HCT116 (cell line): Measurements from ENCODE around the gene DNM1.

Source experiments
- ATF3 ChIP-seq: IDR thresholded peaks from 2 replicates; pipeline ENCODE4 v1.6.1; 2012
- CTCF ChIP-seq, 3 experiments: fragments of 200-600 bp in 1 of 3; sonication (generic) in 1 of 3; IDR thresholded peaks in 2 of 3; conservative IDR thresholded peaks in 1 of 3; 2 replicates each; pipeline ENCODE4 v1.5.1; 2012 to 2017; ENCODE audit warnings: low read depth in 2 of 3, low read length in 2 of 3, antibody characterized with exemption in 1 of 3, borderline replicate concordance in 1 of 3, control low read depth in 1 of 3, mild to moderate bottlenecking in 1 of 3, mixed read lengths in 1 of 3, mixed run types in 1 of 3, moderate library complexity in 1 of 3; ENCODE audit not compliant: insufficient read depth in 1 of 3
- EZH2 ChIP-seq: fragments of 200-600 bp; sonication (generic); IDR thresholded peaks from 2 replicates; pipeline ENCODE4 v1.6.1; 2017; ENCODE audit warnings: antibody characterized with exemption, mixed run types
- EZH2phosphoT487 ChIP-seq: fragments of 200-600 bp; IDR thresholded peaks from 2 replicates; pipeline ENCODE4 v1.6.1; 2018; ENCODE audit warnings: antibody characterized with exemption, borderline replicate concordance
- JUND ChIP-seq: IDR thresholded peaks from 2 replicates; pipeline ENCODE4 v1.6.1; 2012
- POLR2A ChIP-seq: IDR thresholded peaks from 2 replicates; pipeline ENCODE4 v1.7.0; 2011; ENCODE audit warnings: borderline replicate concordance; ENCODE audit not compliant: insufficient read depth, insufficient read length; ENCODE audit errors: extremely low read depth
- POLR2AphosphoS5 ChIP-seq: IDR thresholded peaks from 2 replicates; pipeline ENCODE4 v1.6.1; 2011; ENCODE audit warnings: mild to moderate bottlenecking, low read depth, low read length, moderate library complexity
- REST ChIP-seq: IDR thresholded peaks from 2 replicates; pipeline ENCODE4 v1.6.1; 2012; ENCODE audit warnings: low read depth
- SIN3A ChIP-seq: IDR thresholded peaks from 2 replicates; pipeline ENCODE4 v1.6.1; 2012; ENCODE audit warnings: low read depth
- SRF ChIP-seq: IDR thresholded peaks from 2 replicates; pipeline ENCODE4 v1.6.1; 2012; ENCODE audit warnings: low read depth
- TCF7L2 ChIP-seq: IDR thresholded peaks from 2 replicates; pipeline ENCODE4 v1.7.0; 2011; ENCODE audit warnings: borderline replicate concordance, inconsistent platforms; ENCODE audit not compliant: insufficient read depth, insufficient read length; ENCODE audit errors: extremely low read depth
- YY1 ChIP-seq: IDR thresholded peaks from 2 replicates; pipeline ENCODE4 v1.6.1; 2011; ENCODE audit warnings: low read length, low read depth, moderate library complexity, mild to moderate bottlenecking; ENCODE audit not compliant: insufficient replicate concordance; ENCODE audit errors: extremely low read depth
- ZBTB33 ChIP-seq: IDR thresholded peaks from 2 replicates; pipeline ENCODE4 v1.6.1; 2011; ENCODE audit warnings: mild to moderate bottlenecking, low read length, moderate library complexity; ENCODE audit not compliant: insufficient replicate concordance; ENCODE audit errors: extremely low read depth

DNA sequence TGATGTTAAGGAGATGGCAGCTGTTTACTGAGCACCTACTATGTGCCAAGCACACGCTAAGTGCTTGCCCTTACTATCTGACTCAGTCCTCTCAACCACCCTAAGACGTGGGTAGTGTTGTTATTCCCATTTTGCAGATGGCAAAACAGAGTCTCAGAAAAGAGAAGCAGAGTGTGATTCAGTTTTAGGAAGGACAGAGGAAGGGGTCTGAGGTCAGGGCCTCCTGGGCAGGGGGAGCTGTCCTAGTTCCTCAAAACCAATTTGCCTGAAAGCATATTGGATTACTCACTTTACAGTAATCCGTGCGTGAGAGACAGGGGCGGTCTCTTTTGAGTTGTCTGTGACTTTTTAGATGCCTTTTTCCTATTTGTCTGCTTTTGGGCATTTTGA is 23.2 kb downstream of the DNM1 start:
- TF ChIP-seq CTCF (IDR thresholded peaks at IDR 0.05 in 2 of 3, conservative IDR thresholded peaks at IDR 0.05 in 1 of 3; ENCODE audit: borderline replicate concordance in 1 of 3, insufficient read depth in 1 of 3, low read depth in 2 of 3, low read length in 2 of 3) = no peak
- TF ChIP-seq POLR2A = no peak
- TF ChIP-seq ATF3 = no peak
- no peak for TF ChIP-seq JUND
- no peak for TF ChIP-seq YY1
- no peak for TF ChIP-seq TCF7L2
- TF ChIP-seq POLR2AphosphoS5 = no peak
- TF ChIP-seq ZBTB33 = no peak
- TF ChIP-seq SRF = no peak
- no peak for TF ChIP-seq SIN3A
- no peak for TF ChIP-seq EZH2
- no peak for TF ChIP-seq REST
- no peak for TF ChIP-seq EZH2phosphoT487
